Measurements from ENCODE around the gene FOSB. TPM values are rescaled to one million over a fixed set of nuclear protein-coding genes. Genes with fewer than 3 reads are reported as not detected.

FOSB gene
- total and polyA plus RNA-seq, 2 experiments from 2014 or later, result 0.55 to 1.9 TPM

DNA sequence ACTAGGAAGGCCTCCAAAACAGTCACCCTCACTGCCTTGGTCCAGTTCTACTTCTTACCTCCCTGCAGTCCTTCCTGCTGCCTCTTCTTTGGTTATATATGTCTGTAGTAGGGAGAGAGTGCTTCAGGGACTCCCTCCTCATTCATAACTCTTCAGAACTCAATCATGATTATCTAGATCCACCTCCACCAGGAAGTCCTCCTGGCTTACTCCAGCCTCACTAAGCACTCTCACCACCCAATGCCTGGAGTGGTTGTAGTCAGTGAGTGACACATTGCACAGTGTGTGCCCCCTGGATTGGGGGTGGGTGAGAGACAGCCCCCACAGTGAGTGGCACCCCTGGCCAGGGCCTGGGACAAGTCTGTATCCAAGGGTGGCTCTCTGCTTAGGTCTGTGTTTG is 10.0 kb upstream of the FOSB start (continued):
- no peak for TF ChIP-seq CREB1 (CRISPR knock-in tag; IDR thresholded peaks at IDR 0.05; ENCODE audit: low read depth)
- TF ChIP-seq, protein P1, sequence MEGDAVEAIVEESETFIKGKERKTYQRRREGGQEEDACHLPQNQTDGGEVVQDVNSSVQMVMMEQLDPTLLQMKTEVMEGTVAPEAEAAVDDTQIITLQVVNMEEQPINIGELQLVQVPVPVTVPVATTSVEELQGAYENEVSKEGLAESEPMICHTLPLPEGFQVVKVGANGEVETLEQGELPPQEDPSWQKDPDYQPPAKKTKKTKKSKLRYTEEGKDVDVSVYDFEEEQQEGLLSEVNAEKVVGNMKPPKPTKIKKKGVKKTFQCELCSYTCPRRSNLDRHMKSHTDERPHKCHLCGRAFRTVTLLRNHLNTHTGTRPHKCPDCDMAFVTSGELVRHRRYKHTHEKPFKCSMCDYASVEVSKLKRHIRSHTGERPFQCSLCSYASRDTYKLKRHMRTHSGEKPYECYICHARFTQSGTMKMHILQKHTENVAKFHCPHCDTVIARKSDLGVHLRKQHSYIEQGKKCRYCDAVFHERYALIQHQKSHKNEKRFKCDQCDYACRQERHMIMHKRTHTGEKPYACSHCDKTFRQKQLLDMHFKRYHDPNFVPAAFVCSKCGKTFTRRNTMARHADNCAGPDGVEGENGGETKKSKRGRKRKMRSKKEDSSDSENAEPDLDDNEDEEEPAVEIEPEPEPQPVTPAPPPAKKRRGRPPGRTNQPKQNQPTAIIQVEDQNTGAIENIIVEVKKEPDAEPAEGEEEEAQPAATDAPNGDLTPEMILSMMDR (conservative IDR thresholded peaks at IDR 0.05; ENCODE audit: low read depth in 2 of 2), result no peak
- no peak for TF ChIP-seq EZH2 (IDR thresholded peaks at IDR 0.05; ENCODE audit: low read depth, unreplicated experiment)
- TF ChIP-seq STAT1 (IDR thresholded peaks at IDR 0.05; ENCODE audit: unreplicated experiment), result no peak
- TF ChIP-seq JUNB (IDR thresholded peaks at IDR 0.05; ENCODE audit: unreplicated experiment), result no peak
- TF ChIP-seq, protein P2, sequence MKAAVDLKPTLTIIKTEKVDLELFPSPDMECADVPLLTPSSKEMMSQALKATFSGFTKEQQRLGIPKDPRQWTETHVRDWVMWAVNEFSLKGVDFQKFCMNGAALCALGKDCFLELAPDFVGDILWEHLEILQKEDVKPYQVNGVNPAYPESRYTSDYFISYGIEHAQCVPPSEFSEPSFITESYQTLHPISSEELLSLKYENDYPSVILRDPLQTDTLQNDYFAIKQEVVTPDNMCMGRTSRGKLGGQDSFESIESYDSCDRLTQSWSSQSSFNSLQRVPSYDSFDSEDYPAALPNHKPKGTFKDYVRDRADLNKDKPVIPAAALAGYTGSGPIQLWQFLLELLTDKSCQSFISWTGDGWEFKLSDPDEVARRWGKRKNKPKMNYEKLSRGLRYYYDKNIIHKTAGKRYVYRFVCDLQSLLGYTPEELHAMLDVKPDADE (IDR thresholded peaks at IDR 0.05), result no peak
- TF ChIP-seq, protein P3, sequence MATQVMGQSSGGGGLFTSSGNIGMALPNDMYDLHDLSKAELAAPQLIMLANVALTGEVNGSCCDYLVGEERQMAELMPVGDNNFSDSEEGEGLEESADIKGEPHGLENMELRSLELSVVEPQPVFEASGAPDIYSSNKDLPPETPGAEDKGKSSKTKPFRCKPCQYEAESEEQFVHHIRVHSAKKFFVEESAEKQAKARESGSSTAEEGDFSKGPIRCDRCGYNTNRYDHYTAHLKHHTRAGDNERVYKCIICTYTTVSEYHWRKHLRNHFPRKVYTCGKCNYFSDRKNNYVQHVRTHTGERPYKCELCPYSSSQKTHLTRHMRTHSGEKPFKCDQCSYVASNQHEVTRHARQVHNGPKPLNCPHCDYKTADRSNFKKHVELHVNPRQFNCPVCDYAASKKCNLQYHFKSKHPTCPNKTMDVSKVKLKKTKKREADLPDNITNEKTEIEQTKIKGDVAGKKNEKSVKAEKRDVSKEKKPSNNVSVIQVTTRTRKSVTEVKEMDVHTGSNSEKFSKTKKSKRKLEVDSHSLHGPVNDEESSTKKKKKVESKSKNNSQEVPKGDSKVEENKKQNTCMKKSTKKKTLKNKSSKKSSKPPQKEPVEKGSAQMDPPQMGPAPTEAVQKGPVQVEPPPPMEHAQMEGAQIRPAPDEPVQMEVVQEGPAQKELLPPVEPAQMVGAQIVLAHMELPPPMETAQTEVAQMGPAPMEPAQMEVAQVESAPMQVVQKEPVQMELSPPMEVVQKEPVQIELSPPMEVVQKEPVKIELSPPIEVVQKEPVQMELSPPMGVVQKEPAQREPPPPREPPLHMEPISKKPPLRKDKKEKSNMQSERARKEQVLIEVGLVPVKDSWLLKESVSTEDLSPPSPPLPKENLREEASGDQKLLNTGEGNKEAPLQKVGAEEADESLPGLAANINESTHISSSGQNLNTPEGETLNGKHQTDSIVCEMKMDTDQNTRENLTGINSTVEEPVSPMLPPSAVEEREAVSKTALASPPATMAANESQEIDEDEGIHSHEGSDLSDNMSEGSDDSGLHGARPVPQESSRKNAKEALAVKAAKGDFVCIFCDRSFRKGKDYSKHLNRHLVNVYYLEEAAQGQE (IDR thresholded peaks at IDR 0.05; ENCODE audit: unreplicated experiment), result no peak
- TF ChIP-seq EZH2phosphoT487 (IDR thresholded peaks at IDR 0.05; ENCODE audit: unreplicated experiment), result no peak
- TF ChIP-seq POLR2AphosphoS5 (IDR thresholded peaks at IDR 0.05; ENCODE audit: low read depth), result no peak

DNA sequence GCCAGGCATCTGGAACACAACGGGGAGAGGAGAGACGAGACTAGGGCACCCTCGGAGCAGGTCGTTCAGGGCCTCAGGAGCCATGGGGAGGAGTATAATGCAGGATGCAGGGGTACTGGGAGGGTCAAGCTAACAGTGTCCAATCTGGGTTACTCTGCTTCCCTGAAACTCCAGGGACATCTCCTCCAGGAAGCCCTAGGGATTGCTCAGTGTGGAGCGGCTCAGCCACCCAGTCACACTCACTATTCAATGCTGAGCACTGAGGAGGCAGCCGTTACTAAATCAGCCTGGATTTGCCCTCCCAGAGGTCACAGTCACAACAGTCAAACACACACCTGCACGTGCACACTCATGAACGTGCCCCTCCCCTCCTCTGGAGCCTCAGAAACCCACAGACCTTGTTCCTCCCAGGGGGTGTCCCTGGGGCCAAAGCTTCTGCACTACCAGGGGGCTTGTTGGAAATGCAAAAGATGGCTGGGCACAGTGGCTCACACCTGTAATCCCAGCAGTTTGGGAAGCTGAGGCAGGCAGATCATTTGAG is 6.9 kb upstream of the FOSB start:
- Histone ChIP-seq H3K4me2 (no peak overlapping the region), H3K4me3 (no peak overlapping the region), H3K9me2 (ENCODE audit: insufficient read depth) (no peaks in the 10 kb centered on the region), H3F3A (replicated peaks; ENCODE audit: low read depth) (0 out of 2 replicates have a peak, but pooled peaks cover 2% of the 10 kb centered on the region), H3K79me2 (replicated peaks; ENCODE audit: insufficient read depth) (no peaks in the 10 kb centered on the region), H4K20me1 (replicated peaks; ENCODE audit: insufficient read depth) (no peaks in the 10 kb centered on the region; the same call in 1 of the 2 replicates), H3K27me3 (ENCODE audit: insufficient read depth) (peaks cover 2% of the 10 kb centered on the region; the same call in 1 of the 2 replicates), H3K36me3 (ENCODE audit: insufficient read depth) (no peaks in the 10 kb centered on the region), H2AFZ (no peak overlapping the region; the same call in 1 of the 2 replicates), H3K27ac (ENCODE audit: low read depth) (no peak overlapping the region), H3K4me1 (ENCODE audit: insufficient read depth) (peaks cover 3% of the 10 kb centered on the region; the same call in 1 of the 2 replicates)
- Mint-ChIP-seq H3K9me3 (no peaks in the 10 kb centered on the region; the same call in 1 of the 3 replicates), H3K4me1 (peaks cover 4% of the 10 kb centered on the region; the same call in 1 of the 3 replicates), H3K27ac (no peak overlapping the region), H3K27me3 (ENCODE audit: insufficient read depth, low read depth, poor library complexity) (peaks cover 15% of the 10 kb centered on the region), H3K4me3 (no peak overlapping the region), H3K36me3 (ENCODE audit: low read depth) (no peaks in the 10 kb centered on the region)
- ATAC-seq (no peak), DNase-seq (ENCODE audit: low spot score) (no peak)
- TF ChIP-seq EZH2phosphoT487 (IDR thresholded peaks at IDR 0.05; ENCODE audit: unreplicated experiment) (no peak), CREB1 (CRISPR knock-in tag; IDR thresholded peaks at IDR 0.05; ENCODE audit: low read depth) (no peak), POLR2AphosphoS5 (IDR thresholded peaks at IDR 0.05; ENCODE audit: low read depth) (no peak)
- TF ChIP-seq, protein P2 (IDR thresholded peaks at IDR 0.05), result no peak
- TF ChIP-seq, protein P4, sequence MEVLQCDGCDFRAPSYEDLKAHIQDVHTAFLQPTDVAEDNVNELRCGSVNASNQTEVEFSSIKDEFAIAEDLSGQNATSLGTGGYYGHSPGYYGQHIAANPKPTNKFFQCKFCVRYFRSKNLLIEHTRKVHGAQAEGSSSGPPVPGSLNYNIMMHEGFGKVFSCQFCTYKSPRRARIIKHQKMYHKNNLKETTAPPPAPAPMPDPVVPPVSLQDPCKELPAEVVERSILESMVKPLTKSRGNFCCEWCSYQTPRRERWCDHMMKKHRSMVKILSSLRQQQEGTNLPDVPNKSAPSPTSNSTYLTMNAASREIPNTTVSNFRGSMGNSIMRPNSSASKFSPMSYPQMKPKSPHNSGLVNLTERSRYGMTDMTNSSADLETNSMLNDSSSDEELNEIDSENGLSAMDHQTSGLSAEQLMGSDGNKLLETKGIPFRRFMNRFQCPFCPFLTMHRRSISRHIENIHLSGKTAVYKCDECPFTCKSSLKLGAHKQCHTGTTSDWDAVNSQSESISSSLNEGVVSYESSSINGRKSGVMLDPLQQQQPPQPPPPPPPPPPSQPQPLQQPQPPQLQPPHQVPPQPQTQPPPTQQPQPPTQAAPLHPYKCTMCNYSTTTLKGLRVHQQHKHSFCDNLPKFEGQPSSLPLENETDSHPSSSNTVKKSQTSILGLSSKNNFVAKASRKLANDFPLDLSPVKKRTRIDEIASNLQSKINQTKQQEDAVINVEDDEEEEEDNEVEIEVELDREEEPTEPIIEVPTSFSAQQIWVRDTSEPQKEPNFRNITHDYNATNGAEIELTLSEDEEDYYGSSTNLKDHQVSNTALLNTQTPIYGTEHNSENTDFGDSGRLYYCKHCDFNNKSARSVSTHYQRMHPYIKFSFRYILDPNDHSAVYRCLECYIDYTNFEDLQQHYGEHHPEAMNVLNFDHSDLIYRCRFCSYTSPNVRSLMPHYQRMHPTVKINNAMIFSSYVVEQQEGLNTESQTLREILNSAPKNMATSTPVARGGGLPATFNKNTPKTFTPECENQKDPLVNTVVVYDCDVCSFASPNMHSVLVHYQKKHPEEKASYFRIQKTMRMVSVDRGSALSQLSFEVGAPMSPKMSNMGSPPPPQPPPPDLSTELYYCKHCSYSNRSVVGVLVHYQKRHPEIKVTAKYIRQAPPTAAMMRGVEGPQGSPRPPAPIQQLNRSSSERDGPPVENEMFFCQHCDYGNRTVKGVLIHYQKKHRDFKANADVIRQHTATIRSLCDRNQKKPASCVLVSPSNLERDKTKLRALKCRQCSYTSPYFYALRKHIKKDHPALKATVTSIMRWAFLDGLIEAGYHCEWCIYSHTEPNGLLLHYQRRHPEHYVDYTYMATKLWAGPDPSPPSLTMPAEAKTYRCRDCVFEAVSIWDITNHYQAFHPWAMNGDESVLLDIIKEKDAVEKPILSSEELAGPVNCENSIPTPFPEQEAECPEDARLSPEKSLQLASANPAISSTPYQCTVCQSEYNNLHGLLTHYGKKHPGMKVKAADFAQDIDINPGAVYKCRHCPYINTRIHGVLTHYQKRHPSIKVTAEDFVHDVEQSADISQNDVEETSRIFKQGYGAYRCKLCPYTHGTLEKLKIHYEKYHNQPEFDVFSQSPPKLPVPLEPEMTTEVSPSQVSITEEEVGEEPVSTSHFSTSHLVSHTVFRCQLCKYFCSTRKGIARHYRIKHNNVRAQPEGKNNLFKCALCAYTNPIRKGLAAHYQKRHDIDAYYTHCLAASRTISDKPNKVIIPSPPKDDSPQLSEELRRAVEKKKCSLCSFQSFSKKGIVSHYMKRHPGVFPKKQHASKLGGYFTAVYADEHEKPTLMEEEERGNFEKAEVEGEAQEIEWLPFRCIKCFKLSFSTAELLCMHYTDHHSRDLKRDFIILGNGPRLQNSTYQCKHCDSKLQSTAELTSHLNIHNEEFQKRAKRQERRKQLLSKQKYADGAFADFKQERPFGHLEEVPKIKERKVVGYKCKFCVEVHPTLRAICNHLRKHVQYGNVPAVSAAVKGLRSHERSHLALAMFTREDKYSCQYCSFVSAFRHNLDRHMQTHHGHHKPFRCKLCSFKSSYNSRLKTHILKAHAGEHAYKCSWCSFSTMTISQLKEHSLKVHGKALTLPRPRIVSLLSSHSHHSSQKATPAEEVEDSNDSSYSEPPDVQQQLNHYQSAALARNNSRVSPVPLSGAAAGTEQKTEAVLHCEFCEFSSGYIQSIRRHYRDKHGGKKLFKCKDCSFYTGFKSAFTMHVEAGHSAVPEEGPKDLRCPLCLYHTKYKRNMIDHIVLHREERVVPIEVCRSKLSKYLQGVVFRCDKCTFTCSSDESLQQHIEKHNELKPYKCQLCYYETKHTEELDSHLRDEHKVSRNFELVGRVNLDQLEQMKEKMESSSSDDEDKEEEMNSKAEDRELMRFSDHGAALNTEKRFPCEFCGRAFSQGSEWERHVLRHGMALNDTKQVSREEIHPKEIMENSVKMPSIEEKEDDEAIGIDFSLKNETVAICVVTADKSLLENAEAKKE (CRISPR knock-in tag; IDR thresholded peaks at IDR 0.05), result no peak

All from GM23338 (cell line).